Measurements from ENCODE around the gene RASIP1.
A peak's percentile ranks its signal among the peaks of the same experiment; 100 is the strongest.
"Not testable (repeated sequence)": the region's sequence is repeated elsewhere in the genome, so short reads cannot be mapped to it uniquely, and the experiment has no call there.

RASIP1 gene

DNA sequence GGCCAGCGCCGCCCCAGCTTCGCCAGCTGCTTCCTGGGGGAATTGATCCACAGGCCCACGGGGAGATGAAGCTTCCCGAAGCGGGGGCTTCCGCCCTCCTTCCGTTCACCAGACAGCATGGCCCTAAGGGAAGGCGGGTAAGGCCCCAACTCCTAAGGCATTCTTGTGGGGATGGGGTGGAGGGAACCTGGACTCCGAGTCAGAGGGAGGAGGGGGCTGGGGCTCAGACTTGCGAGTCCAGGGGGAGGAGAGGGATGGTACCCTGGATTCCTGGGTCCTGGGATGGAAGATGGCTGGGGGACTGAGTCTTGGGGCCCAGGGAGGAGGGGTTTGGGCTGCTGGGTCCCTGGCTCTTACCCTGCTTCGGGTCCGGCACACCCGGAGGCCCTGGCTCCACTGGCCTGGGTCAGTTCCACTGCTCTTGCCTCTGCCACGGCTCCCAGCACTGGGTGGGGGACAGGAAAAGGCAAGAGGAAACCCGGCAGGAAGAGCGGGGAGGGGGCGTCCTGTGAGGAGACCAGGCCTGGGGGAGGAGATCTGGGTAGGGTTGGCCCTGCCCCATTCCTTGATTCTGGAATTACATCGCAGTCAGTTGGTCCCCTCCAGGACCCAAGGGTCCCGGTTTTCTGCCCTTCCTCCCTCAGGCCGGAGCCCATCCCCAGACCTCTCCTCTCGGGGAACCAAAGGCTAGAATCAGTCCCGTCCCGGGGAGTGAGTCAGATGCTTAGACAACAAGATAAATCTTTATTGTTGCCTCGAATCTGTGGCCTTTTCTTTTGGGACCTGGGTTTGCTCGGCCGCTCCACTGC lies at the start of gene RASIP1:
Gene RASIP1 (minus strand): TSS at position 447 of the 809 bp plus-strand sequence. CDS start 328 bp downstream, at position 119.
- H3K4me3 Mint-ChIP-seq: peak within 1 kb of the TSS; percentile 64
- no peak for DNase-seq (ENCODE audit: low spot score in 2 of 2)
- no peak within 1 kb of the TSS for H3K27ac Mint-ChIP-seq
- no peak for ATAC-seq
- H3K4me1 Mint-ChIP-seq: peaks cover 13% of the 10 kb centered on the region
- no peaks in the 10 kb centered on the region for H3K36me3 Mint-ChIP-seq
- H3K9me3 Mint-ChIP-seq: no peaks in the 10 kb centered on the region

DNA sequence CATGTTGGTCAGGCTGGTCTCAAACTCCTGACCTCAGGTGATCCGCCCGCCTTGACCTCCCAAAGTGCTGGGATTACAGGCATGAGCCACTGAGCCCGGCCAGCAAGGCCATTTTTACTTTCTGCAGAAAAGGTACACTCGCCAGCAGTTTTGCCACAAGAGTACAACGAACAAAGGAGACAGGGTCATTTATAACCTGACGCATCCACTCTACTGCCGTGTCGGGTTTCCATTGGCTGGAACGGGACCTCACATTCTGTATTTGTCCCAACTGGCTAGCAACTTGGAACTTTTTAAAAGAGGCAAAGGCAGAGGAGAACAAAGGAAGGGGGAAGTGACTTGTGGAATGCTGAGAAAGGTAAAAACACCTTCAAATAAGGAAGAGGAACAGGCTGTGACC lies 46.9 kb upstream of the RASIP1 start:
- H3K36me3 Mint-ChIP-seq; H3K4me1 Mint-ChIP-seq; H3K9me3 Mint-ChIP-seq; ATAC-seq; H3K4me3 Mint-ChIP-seq; H3K27ac Mint-ChIP-seq; DNase-seq (ENCODE audit: low spot score in 2 of 2): not testable (repeated sequence)

DNA sequence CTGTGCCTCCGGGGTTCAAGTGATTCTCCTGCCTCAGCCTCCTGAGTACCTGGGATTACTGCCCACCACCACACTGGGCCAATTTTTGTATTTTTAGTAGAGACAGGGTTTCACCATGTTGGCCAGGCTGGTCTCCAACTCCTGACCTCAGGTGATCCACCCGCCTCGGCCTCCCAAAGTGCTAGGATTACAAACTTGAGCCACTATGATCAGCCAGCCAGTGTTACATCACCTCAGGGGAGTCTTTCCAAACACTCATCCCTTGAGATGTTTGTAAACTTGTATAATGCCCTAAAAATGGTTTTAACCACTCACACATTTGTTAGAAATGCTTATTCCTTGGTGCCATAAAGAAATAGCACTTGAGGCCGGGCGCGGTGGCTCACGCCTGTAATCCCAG lies 46.0 kb upstream of the RASIP1 start:
- H3K4me1 Mint-ChIP-seq; H3K9me3 Mint-ChIP-seq; H3K27ac Mint-ChIP-seq; H3K36me3 Mint-ChIP-seq; DNase-seq (ENCODE audit: low spot score in 2 of 2); ATAC-seq; H3K4me3 Mint-ChIP-seq: not testable (repeated sequence)

DNA sequence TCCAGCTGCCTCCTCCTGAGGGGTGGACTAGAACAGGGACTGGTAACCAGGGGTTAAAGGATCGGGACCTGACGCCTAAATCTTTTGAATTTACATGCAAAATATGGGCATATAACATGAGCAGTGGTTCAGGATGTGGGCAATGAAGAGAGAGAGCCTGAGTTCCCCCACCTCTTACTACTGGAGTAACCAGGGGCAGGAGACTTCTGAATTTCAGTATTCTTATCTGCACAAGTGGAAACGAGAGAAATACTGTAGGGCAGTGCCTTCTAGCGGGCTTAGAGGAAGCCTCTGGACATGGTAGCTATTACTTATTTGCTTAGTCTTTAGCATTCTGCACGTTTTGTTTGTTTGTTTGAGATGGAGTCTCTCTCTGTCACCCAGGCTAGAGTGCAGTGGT lies 44.1 kb upstream of the RASIP1 start:
- Mint-ChIP-seq H3K4me3 (no peak overlapping the region), H3K36me3 (no peaks in the 10 kb centered on the region), H3K9me3 (no peaks in the 10 kb centered on the region), H3K4me1 (peaks cover 5% of the 10 kb centered on the region), H3K27ac (no peak overlapping the region)
- DNase-seq (ENCODE audit: low spot score in 2 of 2) (no peak), ATAC-seq (no peak)

- peaks cover 5% of the 10 kb centered on the region for H3K4me1 Mint-ChIP-seq
- no peak overlapping the region for H3K4me3 Mint-ChIP-seq
- no peaks in the 10 kb centered on the region for H3K9me3 Mint-ChIP-seq
- DNase-seq (ENCODE audit: low spot score in 2 of 2): no peak
- ATAC-seq: no peak
- peaks cover 6% of the 10 kb centered on the region for H3K36me3 Mint-ChIP-seq
- H3K27ac Mint-ChIP-seq: no peak overlapping the region
Measured at GRCh38 chr19:48780631-48781391, 40.4 kb upstream of the RASIP1 start.

DNA sequence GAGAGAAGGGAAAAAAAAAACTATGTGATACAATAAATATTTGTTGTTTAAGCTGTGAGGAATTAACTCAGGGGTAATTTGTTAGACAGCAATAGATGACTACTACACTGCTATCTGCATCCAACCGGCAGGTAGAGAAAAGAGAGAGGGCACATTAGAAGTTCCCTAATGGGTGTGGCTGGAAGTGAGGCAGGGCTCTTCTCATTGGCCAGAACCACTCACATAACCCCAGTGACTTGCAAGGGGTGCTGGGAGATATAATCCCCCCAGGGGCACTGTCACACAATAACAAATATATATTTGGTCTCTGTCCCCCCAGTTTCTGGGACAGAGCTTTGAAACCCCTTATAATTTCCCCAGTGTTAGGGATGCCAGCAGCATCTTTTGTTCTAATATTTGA lies 39.2 kb upstream of the RASIP1 start:
- Mint-ChIP-seq H3K9me3 (no peaks in the 10 kb centered on the region), H3K36me3 (peaks cover 6% of the 10 kb centered on the region), H3K27ac (no peak overlapping the region), H3K4me3 (no peak overlapping the region), H3K4me1 (peaks cover 5% of the 10 kb centered on the region)
- DNase-seq (ENCODE audit: low spot score in 2 of 2) (no peak), ATAC-seq (no peak)

DNA sequence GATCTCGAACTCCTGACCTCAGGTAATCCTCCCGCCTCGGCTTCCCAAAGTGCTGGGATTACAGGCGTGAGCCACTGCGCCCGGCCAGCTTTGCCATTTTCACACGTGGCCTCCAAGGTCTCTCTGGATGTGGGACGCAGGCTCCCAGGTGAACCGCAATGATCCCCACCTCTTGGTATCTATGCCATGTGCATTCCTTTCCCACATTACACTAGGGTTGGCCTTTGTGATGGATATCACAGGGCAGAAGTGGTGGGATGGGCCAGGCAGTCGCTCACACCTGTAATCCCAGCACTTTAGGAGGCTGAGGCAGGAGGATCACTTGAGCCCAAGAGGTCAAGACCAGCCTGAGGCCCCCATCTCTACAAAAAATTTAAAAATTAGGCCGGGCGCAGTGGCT lies 37.3 kb upstream of the RASIP1 start:
- Mint-ChIP-seq H3K4me3 (no peak overlapping the region), H3K9me3 (no peaks in the 10 kb centered on the region), H3K27ac (no peak overlapping the region), H3K4me1 (peaks cover 5% of the 10 kb centered on the region), H3K36me3 (peaks cover 6% of the 10 kb centered on the region)
- ATAC-seq (no peak), DNase-seq (ENCODE audit: low spot score in 2 of 2) (no peak)

- no peaks in the 10 kb centered on the region for H3K9me3 Mint-ChIP-seq
- peaks cover under 1% of the 10 kb centered on the region for H3K4me1 Mint-ChIP-seq
- ATAC-seq: no peak
- peaks cover 6% of the 10 kb centered on the region for H3K36me3 Mint-ChIP-seq
- no peak overlapping the region for H3K4me3 Mint-ChIP-seq
- H3K27ac Mint-ChIP-seq: no peak overlapping the region
- DNase-seq (ENCODE audit: low spot score in 2 of 2): no peak
Measured at GRCh38 chr19:48777139-48777538, 36.7 kb upstream of the RASIP1 start.

GRCh38 chr19:48772503-48772953 lies 32.1 kb upstream of the RASIP1 start:
- peaks cover 6% of the 10 kb centered on the region for H3K36me3 Mint-ChIP-seq
- no peak overlapping the region for H3K27ac Mint-ChIP-seq
- no peak overlapping the region for H3K4me3 Mint-ChIP-seq
- no peaks in the 10 kb centered on the region for H3K4me1 Mint-ChIP-seq
- no peaks in the 10 kb centered on the region for H3K9me3 Mint-ChIP-seq
- no peak for DNase-seq (ENCODE audit: low spot score in 2 of 2)
- ATAC-seq: no peak

DNA sequence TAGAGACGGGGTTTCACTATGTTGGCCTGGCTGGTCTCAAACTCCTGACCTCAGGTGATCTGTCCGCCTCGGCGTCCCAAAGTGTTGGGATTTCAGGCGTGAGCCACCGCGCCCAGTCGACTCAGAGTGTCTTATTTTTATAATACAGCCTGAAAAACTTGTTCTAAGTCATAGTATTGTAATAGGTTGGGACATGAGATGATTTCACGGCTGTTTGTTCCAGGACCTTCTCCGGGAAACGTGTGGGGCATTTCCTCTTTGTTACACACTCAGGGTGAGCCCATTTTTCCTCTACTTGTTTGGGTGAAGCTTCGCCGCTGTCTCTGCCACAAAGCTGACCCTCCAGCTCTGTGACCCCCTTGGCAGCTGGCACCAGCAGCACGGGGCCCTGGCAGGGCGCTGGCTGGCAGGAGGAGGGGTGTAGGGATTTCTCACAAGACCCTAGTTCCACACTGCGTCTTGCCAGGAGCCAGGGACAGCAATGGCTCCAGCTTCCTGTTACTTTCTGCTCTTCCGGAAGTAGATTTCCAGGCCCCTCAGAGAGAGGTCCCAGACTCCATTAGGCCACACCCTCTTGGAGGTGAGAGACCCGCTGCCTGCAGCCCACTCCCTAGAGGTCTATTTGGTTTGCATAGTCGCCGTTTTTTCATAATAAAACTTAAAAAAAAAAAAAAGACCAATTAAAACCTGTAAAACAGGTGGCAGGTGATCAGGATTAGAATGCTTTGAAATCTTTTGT lies 30.5 kb upstream of the RASIP1 start:
- H3K4me1 Mint-ChIP-seq: no peaks in the 10 kb centered on the region
- DNase-seq (ENCODE audit: low spot score in 2 of 2) (no peak), ATAC-seq (no peak)
- H3K36me3 Mint-ChIP-seq: no peaks in the 10 kb centered on the region
- no peak overlapping the region for H3K27ac Mint-ChIP-seq
- H3K9me3 Mint-ChIP-seq: no peaks in the 10 kb centered on the region
- no peak overlapping the region for H3K4me3 Mint-ChIP-seq

DNA sequence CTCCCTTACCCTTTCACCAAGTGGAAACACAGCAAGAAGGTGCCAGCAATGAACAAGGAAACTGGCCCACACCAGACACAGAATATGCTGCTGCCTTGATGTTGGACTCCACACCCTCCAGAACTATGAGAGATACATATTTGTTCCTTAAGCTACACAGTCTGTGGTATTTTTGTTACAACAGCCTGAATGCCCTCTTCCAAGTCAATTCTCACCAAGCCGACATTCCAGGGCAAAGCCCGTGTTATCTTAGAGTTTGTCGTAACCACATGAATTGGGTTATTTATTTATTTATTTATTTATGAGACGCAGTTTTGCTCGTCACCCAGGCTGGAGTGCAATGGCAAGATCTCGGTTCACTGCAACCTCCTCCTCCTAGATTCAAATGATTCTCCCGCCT lies 29.9 kb upstream of the RASIP1 start:
- ATAC-seq: no peak
- DNase-seq (ENCODE audit: low spot score in 2 of 2): no peak
- Mint-ChIP-seq H3K9me3 (no peaks in the 10 kb centered on the region), H3K27ac (no peak overlapping the region), H3K4me3 (no peak overlapping the region), H3K4me1 (no peaks in the 10 kb centered on the region), H3K36me3 (no peaks in the 10 kb centered on the region)

DNA sequence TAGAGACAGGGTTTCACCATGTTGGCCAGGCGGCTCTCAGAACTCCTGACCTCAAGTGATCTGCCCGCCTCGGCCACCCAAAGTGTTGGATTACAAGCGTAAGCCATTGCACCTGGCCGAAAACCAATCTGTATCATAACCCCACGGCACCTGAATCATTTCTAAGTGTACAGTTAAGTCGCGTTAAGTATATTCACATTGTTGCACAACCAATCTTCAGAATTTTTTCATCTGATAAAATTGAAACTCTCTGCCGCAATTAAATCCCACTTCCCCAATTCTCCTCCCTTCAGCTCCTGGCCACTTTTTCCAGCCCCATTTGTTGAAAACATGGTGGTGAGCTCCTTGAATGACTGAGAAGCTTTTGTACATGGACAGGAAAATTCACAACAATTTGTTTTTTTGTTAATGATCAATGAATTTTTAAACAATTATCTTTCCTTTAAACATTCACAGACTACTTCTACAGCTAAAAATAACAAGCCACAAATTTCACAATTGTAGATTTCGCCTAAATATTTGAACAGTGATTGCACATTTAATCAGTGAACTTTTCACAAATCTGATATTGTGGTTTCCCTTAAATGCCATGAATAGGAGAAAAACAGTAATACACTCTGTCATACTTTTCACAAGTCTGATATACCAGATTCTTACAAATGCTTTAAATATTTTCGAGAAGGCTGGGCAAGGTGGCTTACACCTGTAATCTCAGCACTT lies 28.7 kb upstream of the RASIP1 start:
- DNase-seq (ENCODE audit: low spot score in 2 of 2) (no peak), ATAC-seq (no peak)
- Mint-ChIP-seq H3K4me3 (no peak overlapping the region), H3K4me1 (no peaks in the 10 kb centered on the region), H3K27ac (no peak overlapping the region), H3K36me3 (no peaks in the 10 kb centered on the region), H3K9me3 (no peaks in the 10 kb centered on the region)

- H3K9me3 Mint-ChIP-seq; H3K4me3 Mint-ChIP-seq; ATAC-seq; DNase-seq (ENCODE audit: low spot score in 2 of 2); H3K36me3 Mint-ChIP-seq; H3K4me1 Mint-ChIP-seq; H3K27ac Mint-ChIP-seq: not testable (repeated sequence)
Measured at GRCh38 chr19:48768171-48768753, 27.9 kb upstream of the RASIP1 start.

GRCh38 chr19:48765816-48766215 lies 25.4 kb upstream of the RASIP1 start:
- not testable (repeated sequence) for H3K4me1 Mint-ChIP-seq; H3K4me3 Mint-ChIP-seq; H3K9me3 Mint-ChIP-seq; H3K36me3 Mint-ChIP-seq; DNase-seq (ENCODE audit: low spot score in 2 of 2); ATAC-seq; H3K27ac Mint-ChIP-seq

All from stimulated activated effector memory CD8-positive, alpha-beta T cell treated with anti-CD3 and anti-CD28 coated beads, Interleukin-12 subunit alpha, Interleukin-12 subunit beta, amount 100 ng/mL, for 72 hours (primary cell).